C1 segment of cervical spinal cord (tissue), 14 donors: ENCODE results near the gene FAM200C.

Experiments used
- DNase-seq, 14 donors: peaks; one replicate each; lab custom pipeline; 2025; lab: John Stamatoyannopoulos, UW

Gene FAM200C

DNA sequence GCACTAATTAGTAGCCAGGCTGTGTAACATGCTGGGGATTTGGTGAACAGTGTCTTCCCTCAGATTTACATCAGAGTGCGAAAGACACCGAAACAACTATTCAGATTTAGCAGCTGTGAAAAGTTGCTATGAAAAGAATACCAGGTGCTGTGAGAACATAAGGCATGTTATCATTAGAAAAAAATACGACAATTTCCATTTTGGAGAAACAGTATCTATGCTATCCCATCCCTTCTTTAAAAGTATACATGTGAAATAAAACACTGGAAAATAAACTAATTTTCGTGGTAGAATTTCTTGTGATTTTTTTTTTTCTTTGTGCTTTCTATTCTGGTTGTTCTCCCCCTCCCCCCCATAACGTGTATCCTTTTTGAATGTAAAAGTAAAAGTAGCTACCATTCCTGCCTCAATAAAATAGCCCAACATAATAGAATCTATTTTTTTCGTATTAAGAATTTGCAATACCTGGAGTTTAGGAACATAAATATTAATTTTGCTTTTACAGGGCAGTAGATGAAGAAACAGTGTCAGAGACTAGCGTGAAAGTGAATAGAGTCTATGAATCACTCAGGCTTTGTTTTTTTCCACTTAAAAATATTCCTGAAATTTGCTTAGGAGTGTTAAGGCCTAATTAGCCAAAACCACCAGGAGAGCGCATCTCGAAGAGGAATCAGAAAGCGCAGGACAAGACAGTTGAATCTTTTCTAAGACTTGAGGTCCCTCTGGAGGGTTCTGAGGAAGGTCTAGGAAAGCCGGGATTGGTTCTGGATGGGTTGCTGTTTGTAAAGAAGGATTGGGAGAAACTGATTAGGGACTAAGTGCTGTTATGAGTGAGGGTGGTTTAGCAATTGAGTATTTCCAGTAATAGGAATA, 19.8 kb upstream of the FAM200C start:
- no peak for DNase-seq

DNA sequence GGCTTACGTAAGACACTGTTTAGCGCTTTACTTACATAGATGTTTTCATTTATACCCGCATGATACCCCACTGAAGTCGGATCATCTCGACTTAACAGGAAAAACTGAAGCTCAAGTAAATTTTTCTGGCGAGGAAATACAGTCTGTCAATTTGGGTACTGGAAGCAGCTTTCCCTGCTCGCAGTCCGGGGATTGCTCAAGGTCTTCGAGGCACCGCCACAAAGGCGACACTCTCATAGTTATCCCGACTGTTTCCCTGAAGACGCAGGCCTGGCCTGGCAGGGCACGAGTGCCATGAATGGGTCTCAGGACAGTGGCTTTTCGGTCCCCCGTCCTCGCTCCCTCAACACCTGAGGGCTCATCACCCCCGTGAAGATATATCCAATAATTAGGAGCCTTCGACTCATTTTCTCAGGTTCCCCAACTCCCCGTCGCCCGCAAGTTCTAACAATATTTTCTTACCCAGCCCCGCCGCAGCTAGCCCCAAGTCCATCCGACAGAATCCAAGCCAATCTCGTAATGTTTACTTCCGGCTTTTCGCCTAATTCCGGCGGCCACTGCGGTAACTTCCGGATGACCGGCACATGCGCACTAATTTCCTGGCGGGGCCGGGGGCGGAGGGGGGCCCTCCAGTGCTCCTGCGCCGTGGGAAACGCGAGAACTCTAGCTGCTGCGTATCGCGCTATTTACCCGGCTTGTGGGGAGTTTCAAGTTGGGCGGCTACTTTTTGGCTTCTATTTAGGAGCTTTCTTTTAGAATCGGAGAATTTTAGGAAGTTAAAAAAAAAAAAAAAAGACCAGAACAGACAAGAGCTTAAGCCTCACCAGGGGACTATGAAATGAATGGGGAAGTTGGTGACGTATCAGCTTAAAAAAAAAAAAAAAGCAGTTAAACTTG, 19.0 kb upstream of the FAM200C start, which contains the start of gene SLU7:
SLU7 (minus strand) TSS at position 521 of the 897 bp plus-strand sequence. CDS start 3,787 bp downstream, outside the sequence.
- peak; percentile 48 to 93 (median 86) for DNase-seq

DNA sequence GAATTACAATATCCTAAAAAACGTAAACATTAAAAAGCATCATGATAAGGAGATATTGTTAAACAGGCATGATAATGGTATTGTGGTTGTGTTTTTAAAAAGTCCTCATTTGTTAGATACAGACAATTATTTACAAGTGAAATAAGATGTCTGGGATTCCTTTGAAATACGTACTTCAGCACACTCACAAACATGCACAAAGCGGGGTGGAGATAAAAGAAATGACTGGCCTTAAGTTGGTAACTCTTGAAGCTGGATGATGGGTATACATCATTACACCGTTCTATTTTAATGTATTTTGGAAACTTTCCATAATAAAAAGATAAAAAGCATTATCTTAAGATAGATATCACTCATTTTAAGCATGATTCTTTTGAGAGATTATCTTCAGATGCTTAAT, 1.0 kb downstream of the FAM200C start:
- no peak for DNase-seq

DNA sequence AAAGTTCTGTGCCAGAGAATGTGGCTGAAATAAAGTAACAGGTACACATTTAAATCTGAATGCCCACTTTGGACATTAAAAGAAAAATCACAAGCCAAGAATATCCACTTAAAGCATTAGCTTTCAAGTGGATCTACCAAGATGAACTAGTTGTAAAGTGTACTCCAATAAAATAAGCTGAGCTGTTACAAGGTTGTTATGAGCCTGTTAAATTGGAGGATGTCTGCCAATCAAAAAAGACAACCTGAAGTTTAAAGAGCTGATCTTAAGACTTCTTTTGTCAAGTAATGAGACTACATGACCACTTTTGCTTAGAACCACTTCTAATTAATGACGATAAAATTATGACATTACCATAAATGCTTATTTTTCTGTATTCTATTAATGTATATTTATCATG, 2.4 kb downstream of the FAM200C start:
- DNase-seq: no peak

DNA sequence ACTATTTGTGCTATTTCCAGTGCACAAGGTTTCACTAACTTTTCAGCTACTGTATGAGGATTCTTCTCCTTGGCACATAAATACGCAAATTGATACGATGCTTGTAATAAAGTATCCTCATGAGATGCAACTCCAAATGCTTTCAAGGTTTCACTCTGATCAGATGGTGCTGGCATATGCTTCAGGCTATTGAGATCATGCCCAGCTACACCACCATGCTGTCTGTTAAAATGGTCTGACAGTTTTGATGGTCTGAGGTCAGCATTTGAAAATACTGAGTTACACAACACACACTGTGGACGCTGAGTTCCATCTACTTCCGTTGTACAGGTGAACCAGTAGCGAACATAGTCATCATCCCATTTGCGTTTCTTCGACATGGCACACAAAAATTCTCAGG, 4.7 kb downstream of the FAM200C start:
- DNase-seq: peak in 1 of 14 donors; percentile 51

DNA sequence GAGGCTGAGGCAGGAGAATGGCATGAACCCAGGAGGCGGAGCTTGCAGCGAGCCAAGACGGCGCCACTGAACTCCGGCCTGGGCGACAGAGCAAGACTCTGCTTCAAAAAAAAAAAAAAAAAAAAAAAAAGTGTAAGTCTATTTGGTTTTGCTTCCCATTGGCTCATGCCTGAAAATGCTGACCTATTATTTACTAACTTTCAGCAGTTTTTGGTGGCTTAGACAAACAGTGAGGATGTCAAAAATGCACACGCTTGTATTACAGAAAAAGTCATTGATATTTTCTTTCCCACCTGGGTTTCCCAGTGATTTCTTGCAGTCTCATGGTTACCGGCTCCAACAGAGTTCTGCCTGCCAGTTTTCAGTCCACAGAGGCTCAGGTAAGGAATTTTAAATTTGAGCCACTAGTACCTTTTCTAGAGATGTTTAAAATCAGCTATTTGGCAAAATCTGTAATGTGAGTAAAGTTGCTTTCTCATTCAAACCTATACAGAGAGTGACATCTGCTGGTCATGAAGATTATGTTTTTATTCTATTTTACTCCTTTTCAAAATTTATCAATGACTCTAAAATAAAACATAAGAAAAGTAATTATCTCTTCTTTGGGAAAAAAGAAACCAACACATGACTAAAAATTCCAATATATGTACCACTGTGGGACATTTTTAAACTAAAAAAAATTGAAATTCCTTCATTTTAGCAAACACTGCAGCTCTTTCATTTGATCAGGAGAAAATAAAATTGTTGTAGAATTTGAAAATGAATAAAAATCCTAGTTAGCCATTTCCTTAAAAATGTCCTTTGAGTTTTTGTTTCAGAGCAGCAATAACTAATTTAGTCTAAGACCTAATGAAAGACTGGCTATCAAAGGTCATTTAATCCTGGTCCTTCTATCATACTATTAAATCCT, 8.8 kb downstream of the FAM200C start:
- peak in 1 of 14 donors; percentile 24 for DNase-seq

DNA sequence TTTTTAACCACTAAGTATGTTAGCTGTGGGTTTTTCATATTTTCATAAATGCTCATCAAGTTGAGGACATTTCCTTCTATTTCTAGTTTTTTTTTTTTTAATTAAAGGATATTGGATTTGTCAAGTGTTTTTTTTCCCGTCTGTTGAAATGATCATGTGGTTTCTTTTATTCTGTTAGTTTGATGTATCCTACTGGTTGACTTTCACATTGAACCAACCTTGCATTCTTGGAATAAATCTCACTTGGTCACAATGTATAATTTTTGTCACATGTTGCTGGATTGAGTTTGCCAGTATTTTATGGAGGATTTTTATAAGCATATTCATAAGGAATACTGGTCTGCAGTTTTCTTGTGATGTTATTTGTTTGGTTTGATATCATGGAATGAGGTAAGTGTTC, 12.4 kb downstream of the FAM200C start:
- no peak for DNase-seq

DNA sequence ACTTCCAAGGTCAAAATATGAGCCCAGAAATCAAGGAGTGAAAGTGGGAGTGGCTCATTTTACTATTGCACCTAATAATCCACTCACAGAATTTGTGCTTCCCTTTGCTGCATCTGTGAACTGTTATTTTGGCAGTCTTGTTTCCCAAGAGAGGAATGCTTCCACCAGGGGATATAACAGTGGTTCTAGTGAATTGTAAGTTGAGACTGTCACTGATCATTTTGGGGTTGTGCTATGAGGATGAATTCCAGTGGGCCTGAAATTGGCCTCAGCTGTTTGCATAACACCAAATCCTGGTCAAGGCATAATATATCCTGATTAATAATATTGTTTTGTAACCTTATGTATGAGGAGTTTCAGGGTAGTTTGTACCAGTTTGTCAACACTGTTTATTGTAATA, 14.4 kb downstream of the FAM200C start:
- no peak for DNase-seq

DNA sequence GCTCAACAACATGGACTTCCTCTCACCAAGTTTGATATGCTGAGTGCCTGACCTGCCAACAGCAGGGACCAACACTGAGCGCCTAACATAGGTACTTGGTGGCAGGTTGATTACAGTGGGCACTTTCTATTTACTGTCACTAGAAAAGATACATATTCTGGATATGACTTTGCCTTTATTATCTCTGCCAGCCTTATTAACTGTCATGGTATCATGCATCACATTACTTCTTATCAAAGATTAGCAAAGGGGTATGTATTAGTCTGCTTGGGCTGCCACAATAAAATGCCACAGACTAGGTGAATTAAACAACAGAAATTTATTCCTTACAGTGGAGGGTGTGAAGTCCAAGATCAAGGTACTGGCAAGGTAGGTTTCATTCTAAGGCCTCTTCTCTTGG, 15.2 kb downstream of the FAM200C start:
- no peak for DNase-seq

DNA sequence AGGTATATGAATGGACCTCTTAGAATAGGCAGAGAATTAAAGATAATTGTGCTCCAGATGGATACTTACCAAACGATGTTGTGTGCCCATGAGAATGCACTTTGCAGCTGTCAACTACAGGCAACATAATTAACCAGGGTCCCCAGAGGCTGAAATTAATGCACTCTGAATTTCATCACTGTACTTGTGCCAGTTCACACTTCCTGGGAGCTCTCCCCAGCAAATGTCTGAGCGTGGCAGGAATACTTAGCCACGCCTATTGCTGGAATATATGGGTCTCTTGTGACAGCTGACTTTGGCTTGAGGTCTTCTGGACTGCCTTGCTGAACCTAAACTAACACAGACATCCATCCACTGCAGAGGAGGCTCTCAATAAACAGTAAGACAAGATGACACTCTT, 17.5 kb downstream of the FAM200C start:
- DNase-seq: no peak

DNA sequence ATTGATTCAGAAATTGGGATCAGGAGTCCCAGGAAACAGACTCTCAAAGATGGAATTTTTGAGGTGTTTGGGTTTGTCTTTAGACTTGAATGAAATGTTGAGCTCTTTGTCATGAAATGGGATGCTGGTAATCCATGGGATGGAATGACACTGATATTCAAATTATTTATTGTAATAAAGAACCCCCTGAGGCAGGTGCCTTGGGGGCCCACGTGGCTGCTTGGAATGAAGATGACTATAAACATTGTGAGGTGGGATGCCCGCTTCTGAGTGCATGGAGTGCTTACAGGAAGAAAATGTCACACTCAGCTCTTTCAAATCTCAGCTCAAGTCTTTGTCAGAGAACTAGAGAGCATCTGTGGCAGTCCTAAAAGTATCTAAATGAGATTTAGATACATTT, 19.8 kb downstream of the FAM200C start:
- no peak for DNase-seq

DNA sequence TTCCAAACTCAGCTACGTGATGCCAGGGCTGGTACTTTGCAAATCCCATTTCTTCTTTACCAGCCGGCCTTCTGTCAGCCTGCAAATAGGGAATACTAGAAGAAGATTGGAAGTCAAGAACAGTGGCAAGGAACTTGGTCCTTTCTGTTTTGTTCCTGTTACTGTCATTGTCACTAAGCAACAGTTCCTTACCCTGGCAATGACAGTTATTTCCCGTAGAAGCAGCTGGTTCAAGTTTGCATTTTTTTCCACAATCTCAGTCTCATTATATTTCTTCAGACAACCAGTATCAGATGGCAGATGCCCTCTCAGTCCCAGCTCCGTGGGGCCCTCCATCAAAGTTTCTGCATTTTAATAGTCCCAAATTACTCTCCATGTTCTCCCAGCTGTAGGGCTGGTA, 20.3 kb downstream of the FAM200C start:
- DNase-seq: no peak

DNA sequence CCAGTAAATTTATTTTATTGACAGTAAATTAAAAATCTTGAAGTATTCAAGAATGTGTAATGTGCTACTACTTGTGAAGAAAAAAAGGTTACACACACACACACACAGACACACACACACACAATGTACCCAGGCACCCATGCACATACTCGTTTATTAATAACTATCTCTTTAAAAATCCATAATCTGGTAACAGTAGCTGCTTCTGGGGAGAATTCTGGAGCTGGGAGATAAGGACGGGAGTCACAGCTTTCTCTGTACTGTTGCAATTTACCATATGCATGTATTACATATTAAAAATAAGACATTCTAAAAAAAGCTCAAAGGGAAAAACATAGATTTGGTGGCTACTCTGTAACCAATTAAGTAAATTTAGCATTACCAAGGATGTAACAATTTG, 21.5 kb downstream of the FAM200C start:
- no peak for DNase-seq

DNA sequence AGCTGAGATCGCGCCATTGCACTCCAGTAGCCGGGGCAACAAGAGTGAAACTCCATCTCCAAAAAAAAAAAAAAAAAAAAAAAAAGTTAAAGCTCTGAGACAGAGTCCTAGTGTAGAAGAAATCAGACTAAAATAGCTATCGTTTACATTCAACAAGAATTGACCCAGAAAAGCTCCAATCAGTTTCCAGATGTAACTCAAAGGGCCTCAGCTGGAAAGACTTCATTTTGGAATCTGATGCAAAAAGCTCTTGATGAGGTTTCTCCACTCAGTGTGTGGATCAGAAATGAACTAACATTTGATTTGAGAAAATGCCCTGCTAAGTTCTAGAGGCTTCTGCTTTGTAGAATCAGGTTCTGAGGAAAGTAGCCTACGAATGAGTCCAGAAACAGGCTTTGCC, 22.2 kb downstream of the FAM200C start:
- DNase-seq: no peak

DNA sequence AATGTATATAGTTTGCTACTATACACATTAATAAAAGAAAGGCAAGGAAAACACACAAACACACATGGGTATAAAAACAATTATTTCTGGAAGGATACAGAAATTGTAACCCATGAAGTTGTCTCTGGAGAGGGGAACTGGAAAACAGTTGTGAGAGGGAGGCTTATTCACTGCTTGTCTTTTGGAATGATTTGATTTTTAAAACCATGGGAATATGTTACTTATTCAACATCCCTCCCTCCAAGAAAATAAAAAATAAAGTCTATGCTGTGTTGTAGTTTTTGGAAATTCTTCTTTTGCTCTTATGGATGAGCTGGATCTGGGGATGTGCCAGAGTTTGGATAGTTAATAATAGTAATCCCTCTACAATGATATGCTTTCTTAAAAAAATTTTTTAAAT, 23.4 kb downstream of the FAM200C start:
- no peak for DNase-seq

DNA sequence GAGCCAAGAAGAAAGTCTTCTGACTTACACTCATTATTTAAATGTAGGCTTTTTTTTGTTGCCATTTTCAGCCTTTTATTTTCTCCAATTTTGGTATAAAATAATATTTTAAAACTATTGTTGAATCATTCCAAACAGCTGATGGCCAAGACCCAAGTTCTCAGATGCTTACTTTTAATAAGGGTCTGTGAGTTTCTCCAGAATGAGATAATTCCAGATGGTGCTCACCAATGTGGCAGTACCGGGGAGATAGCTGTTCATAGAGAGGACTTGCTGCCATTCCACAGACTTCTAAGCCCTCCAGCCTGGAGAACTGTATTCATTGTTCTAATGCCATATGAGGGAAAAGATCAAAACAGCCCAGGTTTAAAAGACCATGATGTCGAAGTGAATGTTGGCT, 24.2 kb downstream of the FAM200C start:
- DNase-seq: no peak

DNA sequence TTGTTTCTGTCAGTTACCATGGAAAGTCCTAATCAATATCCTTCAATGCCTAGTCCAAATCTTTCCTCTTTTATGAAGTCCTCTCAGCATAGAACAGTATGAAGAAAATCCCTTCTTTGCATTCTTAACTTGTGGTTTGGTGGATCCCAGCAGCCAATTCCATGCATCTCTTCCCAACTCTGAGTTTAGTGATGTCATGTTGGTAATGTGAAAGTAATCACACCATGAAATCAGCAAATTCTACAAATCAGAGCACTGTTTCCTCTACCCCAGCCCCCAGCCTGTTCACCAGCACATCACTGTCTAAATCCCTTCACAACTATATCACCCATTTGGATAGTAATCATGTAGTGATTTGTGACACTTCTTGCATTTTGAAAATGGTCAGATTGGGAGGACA, 24.7 kb downstream of the FAM200C start:
- no peak for DNase-seq

DNA sequence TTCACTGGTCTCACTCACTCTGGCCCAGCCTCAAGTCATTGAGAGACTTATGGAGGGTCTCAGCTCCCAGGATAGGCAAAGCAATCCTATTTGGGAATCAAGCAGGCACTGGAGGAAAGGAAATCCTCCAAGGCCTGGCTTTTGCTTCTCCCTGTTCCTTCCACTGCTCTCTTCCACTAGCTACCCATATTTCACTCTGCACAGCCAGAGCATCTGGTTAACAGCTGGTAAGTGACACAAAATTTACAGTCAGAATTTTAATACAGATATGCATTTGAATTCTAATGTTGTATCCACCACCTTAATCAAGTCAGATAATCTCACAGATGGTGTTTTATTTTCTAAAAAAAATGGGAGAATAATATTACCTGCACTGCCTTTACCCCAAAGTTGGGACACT, 28.6 kb downstream of the FAM200C start:
- no peak for DNase-seq

DNA sequence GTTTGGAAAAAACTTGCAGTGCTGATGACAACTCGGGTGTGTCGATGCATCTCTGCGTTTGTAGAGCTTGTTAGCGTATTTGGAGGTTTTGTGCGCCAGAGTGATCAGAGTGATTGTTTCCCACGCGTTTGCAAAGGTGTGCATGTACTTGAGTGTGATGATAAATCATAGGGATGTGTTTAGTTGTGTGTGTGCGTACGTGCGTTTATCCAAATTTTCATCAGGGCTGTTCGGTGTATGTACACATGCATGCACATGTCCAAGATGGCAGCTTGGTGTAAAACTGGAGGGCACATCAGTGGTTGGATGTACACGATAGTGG, 29.2 kb downstream of the FAM200C start:
- no peak for DNase-seq

DNA sequence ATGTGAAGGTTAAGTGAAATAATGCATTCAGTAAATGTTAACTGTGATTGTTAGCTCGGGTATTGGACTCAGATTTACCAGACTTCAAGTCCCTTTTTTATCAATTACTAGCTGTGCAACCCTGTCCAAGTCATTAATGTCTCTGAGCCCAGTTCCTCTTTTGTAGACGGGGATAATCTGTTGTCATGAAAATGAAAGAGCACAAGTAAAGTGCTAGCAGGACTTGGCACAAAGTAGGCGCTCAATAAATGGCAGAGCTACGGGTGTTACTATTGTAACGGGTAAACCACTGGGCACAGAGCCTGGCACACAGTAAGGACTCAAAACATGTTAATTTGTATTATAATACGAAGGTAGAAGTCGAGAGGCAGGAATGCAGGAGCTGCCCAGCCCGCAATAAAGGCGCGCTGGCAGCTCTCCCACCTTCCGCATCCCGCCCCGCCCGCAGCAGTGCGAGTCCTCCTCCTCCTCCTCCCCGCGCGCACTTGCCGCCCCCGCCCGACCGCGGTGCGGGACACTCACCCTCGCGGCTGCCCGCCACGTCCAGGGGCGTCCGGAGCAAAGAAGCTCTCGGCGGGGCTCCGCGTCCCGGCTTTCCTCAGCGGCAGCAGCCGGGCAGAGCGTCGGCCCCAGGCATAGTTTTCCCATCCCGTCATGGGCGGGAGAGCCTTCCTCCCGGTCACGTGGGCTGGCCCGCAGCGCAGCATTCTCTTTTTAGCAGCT, 29.7 kb downstream of the FAM200C start, which contains the start of gene C1QTNF2:
C1QTNF2 (minus strand) TSS at position 637 of the 723 bp plus-strand sequence. CDS start 15,615 bp downstream, outside the sequence.
- DNase-seq: peak in 5 of 14 donors; percentile 12 to 79 (median 20)

DNA sequence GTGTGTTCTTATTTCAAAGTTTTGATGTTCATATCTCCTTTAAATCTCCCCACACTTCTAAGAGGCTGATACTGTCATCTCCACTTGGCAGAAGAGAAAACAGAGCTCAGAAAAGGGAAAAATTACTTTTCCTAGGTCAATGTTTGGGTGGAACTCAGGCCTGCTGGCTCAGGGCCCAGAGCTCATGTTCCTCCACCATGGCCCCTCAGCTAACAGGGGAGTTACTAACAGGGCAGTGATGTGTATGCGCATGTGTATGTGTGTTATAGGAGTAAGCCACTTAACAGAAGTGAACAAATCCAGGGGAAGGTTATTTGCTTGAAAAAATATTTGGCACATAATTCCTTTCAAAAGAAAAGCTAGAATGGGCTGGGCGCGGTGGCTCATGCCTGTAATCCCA, 32.0 kb downstream of the FAM200C start:
- no peak for DNase-seq
